ENCODE measurements around the gene ARHGEF28.

The ARHGEF28 gene

DNA sequence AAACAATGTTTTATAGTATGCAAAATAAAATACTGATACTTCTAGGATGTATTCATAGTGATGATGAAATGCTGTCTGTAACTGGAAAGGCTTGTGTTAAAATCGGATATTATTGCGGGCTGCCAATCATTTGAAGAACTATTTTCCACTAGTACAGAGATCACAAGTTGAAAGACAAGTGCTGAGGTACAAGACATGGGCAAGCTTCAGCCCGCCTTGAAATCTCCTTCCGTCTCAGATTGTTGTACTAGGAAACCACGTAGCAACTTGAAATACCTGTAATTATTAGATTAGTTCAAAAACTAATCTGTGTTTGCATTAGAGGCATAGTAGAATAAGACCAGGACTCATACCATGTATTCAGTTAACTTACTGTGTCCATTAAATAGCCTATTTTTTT is 218.2 kb downstream of the ARHGEF28 start:
- H3K27me3 ChIP-seq (ENCODE audit: insufficient read depth, low read length), result peaks cover 4% of the 10 kb centered on the region
- H2AFZ ChIP-seq (ENCODE audit: low read depth, low read length), result no peak overlapping the region

DNA sequence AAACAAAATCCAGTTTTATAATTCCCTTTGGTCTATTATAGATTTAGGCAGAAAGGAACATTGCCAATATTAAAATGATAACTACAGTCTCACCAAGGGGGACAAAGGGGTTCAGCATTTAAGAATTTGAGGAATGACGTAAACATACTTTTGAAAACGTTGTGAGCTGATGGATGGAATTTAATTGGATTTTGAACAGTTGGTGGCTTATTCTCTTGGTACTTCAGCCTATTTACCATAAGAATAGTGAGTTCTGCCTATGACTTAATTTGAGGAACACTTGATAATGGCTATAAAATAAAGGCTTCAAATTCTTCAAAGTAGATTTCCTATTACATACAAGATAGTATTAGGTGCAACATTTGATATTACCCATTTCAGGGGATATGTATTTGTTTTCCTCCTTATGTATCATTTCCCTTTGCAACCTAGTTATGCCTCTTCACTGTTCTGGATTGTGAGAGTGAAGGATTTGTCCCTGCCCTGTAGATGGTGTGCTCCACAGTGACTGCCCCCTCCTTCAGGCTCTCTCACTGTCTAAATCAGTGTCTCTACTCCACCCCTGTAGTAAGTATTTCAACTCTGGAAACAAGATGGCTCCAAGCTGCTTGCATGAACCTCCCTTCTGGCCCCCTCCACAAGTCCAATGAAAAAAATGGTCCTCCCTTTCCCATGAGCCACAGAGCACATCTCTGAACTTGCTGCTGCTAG is 225.6 kb downstream of the ARHGEF28 start:
- Histone ChIP-seq H3K4me1 (ENCODE audit: insufficient read depth, low read length) (peaks cover 7% of the 10 kb centered on the region), H3K4me3 (ENCODE audit: low read length) (no peak overlapping the region), H3K36me3 (ENCODE audit: insufficient read depth, low read length) (no peaks in the 10 kb centered on the region), H3K27me3 (ENCODE audit: insufficient read depth, low read length) (no peaks in the 10 kb centered on the region), H3K9me3 (ENCODE audit: low read length) (no peaks in the 10 kb centered on the region), H2AFZ (ENCODE audit: low read depth, low read length) (no peak overlapping the region)

More for the DNA sequence above, 218.2 kb downstream of the ARHGEF28 start:
- H3K4me1 ChIP-seq (ENCODE audit: insufficient read depth, low read length), result no peaks in the 10 kb centered on the region
- H3K4me3 ChIP-seq (ENCODE audit: low read length), result no peak overlapping the region
- H3K36me3 ChIP-seq (ENCODE audit: insufficient read depth, low read length), result no peaks in the 10 kb centered on the region
- H3K9me3 ChIP-seq (ENCODE audit: low read length), result no peaks in the 10 kb centered on the region

DNA sequence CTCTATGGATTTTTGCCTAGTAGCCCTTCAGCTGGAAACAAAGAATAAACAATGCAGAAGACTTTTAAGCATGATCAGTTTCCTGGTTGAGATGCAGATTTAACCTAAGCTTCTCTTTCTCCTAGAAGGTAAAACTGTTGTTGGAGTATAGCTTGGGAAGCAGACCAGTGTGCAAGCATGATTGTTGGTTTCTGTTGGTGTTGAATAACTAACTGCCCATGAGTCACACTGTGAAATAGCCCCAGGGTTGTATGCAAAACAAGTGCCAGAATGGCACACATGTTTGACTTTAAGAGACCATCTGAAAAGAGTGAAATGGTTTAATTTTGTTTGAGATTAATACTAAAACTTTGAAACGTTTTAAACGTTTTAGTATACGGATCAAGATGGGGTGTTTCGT is 227.1 kb downstream of the ARHGEF28 start:
- Histone ChIP-seq H3K9me3 (ENCODE audit: low read length) (no peaks in the 10 kb centered on the region), H3K27me3 (ENCODE audit: insufficient read depth, low read length) (peaks cover 2% of the 10 kb centered on the region), H3K4me3 (ENCODE audit: low read length) (no peak overlapping the region), H3K4me1 (ENCODE audit: insufficient read depth, low read length) (peaks cover 7% of the 10 kb centered on the region), H3K36me3 (ENCODE audit: insufficient read depth, low read length) (no peaks in the 10 kb centered on the region), H2AFZ (ENCODE audit: low read depth, low read length) (no peak overlapping the region)

DNA sequence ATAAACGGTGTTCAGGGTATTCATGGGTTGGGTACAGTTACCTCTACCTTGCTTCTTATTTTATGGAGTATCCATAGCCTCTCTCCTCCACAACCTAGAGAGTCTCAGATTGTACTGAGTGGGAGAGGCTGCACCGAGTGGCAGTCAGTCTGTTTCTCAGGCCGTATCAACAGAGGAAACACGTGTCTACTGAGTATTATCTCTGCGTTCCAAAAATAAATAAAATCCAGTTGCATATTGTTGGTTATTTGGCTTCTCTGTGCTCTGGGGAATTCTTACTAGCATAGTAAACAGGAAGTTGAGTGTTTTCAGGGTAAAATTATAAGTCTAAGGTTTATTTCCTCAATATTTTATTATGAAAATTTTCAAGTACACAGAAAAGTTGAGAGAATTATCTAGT is 231.0 kb downstream of the ARHGEF28 start:
- no peaks in the 10 kb centered on the region for H3K36me3 ChIP-seq (ENCODE audit: insufficient read depth, low read length)
- H3K27me3 ChIP-seq (ENCODE audit: insufficient read depth, low read length), result peaks cover 4% of the 10 kb centered on the region
- H2AFZ ChIP-seq (ENCODE audit: low read depth, low read length), result no peak overlapping the region
- no peaks in the 10 kb centered on the region for H3K9me3 ChIP-seq (ENCODE audit: low read length)
- H3K4me1 ChIP-seq (ENCODE audit: insufficient read depth, low read length), result peaks cover under 1% of the 10 kb centered on the region
- H3K4me3 ChIP-seq (ENCODE audit: low read length), result no peak overlapping the region

DNA sequence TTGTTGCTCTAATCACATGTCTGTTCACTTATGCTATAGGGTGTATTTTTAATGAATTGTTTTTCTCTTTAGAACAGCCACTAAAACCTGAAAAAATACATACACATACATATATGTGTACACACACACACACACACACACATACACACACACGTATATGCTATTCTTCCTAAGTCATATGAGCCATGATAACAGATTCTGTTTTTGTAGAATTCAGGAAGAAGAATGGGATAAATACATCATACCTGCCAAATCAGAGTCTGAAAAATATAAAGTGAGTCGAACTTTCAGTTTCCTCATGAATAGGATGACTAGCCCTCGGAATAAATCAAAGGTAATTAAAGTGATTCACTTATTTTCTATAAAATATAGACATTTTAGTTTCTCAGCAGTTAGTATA is 231.4 kb downstream of the ARHGEF28 start:
- Histone ChIP-seq H3K36me3 (ENCODE audit: insufficient read depth, low read length) (no peaks in the 10 kb centered on the region), H3K9me3 (ENCODE audit: low read length) (no peaks in the 10 kb centered on the region), H2AFZ (ENCODE audit: low read depth, low read length) (no peak overlapping the region), H3K27me3 (ENCODE audit: insufficient read depth, low read length) (peaks cover 4% of the 10 kb centered on the region), H3K4me1 (ENCODE audit: insufficient read depth, low read length) (no peaks in the 10 kb centered on the region), H3K4me3 (ENCODE audit: low read length) (no peak overlapping the region)

DNA sequence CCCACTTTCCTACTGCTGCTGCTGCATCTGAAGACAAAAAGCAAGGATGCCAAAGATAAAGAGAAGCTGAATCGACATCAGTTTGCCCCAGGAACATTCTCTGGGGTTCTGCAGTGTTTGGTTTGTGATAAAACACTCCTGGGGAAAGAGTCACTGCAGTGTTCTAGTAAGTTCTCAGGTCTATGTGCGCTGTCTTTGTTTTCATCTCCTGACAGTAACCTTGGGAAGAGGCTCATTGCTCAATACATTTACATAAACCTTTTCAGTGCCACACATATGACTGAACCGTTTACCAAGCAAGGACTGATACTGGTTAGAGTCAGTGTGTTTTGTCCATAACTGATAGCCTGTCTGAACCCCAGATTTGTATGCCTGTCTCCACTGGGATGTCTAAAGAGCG is 232.1 kb downstream of the ARHGEF28 start:
- no peaks in the 10 kb centered on the region for H3K4me1 ChIP-seq (ENCODE audit: insufficient read depth, low read length)
- H3K4me3 ChIP-seq (ENCODE audit: low read length), result no peak overlapping the region
- H3K27me3 ChIP-seq (ENCODE audit: insufficient read depth, low read length), result peaks cover 4% of the 10 kb centered on the region
- H3K9me3 ChIP-seq (ENCODE audit: low read length), result no peaks in the 10 kb centered on the region
- H2AFZ ChIP-seq (ENCODE audit: low read depth, low read length), result no peak overlapping the region
- H3K36me3 ChIP-seq (ENCODE audit: insufficient read depth, low read length), result no peaks in the 10 kb centered on the region

DNA sequence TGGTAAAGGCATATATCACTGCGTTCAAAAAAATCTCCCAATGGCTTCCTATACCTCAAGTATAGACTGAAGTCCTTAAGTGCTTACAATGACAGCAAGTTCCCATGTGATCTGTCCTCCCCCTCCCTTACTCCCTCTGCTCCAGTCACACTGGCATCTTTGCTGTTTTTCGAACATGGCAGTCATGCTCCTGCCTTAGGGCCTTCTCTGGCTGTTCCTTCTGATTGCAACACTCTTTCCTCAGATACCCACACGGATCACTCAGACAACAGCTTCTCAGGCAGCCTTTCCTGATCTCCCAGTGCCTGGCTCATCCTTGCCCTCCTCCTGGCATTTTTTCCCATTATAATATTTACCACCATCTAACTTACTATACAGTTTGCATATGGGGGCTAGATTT is 232.8 kb downstream of the ARHGEF28 start:
- H3K36me3 ChIP-seq (ENCODE audit: insufficient read depth, low read length), result no peaks in the 10 kb centered on the region
- no peaks in the 10 kb centered on the region for H3K9me3 ChIP-seq (ENCODE audit: low read length)
- peaks cover 6% of the 10 kb centered on the region for H3K27me3 ChIP-seq (ENCODE audit: insufficient read depth, low read length)
- H3K4me3 ChIP-seq (ENCODE audit: low read length), result no peak overlapping the region
- H2AFZ ChIP-seq (ENCODE audit: low read depth, low read length), result no peak overlapping the region
- no peaks in the 10 kb centered on the region for H3K4me1 ChIP-seq (ENCODE audit: insufficient read depth, low read length)

DNA sequence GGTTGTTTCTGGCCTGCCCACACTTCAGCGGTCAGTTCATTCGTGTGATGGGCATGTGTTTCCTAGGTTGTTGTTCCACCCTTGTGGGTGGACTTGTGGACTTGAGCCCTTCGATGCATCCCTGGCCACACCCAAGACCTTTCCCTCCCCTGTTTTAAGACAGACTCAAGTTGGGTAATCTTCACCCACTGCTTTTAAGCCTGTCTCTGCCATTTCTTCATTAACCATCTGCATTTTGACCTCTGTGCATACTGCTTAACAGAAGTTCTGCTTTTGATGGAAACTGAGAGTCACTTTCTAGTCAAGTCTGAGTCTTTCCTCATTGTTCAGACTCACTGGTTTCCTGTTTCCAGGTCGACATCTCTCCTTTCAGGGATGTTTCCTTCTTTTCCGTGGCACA is 233.7 kb downstream of the ARHGEF28 start:
- H2AFZ ChIP-seq (ENCODE audit: low read depth, low read length), result no peak overlapping the region
- H3K9me3 ChIP-seq (ENCODE audit: low read length), result no peaks in the 10 kb centered on the region
- no peaks in the 10 kb centered on the region for H3K36me3 ChIP-seq (ENCODE audit: insufficient read depth, low read length)
- no peak overlapping the region for H3K4me3 ChIP-seq (ENCODE audit: low read length)
- H3K4me1 ChIP-seq (ENCODE audit: insufficient read depth, low read length), result no peaks in the 10 kb centered on the region
- H3K27me3 ChIP-seq (ENCODE audit: insufficient read depth, low read length), result peaks cover 8% of the 10 kb centered on the region

DNA sequence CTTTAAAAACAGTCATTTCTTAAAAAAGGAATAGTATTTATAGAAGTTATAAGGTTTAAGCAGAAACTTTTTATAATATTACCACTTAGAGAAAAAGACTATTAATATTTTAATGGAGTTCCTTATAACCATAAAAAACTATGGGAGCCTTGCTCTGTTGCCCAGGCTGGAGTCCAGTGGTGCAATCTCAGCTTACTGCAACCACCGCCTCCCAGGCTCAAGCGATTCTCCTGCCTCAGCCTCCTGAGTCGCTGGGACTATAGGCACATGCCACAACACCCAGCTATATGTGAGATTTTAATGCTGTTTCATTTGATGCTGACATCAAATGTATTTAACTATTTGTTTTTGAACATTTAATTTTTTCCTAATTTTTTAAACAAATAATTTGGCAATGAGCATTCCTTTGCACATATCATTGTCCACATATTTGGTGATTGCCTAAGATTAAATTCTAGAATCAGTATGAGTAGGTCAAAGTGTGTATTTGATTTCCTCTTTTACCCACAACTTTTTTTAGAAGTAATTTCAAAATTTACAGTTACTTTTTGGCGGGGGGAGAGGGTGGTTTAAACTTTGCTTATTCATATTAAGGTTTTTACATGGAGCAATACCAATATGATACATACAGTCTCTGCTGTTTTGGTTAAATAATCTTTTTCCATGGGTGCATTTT is 235.5 kb downstream of the ARHGEF28 start:
- no peaks in the 10 kb centered on the region for H3K9me3 ChIP-seq (ENCODE audit: low read length)
- H3K4me3 ChIP-seq (ENCODE audit: low read length), result no peak overlapping the region
- no peak overlapping the region for H2AFZ ChIP-seq (ENCODE audit: low read depth, low read length)
- no peaks in the 10 kb centered on the region for H3K4me1 ChIP-seq (ENCODE audit: insufficient read depth, low read length)
- H3K27me3 ChIP-seq (ENCODE audit: insufficient read depth, low read length), result peaks cover 8% of the 10 kb centered on the region
- no peaks in the 10 kb centered on the region for H3K36me3 ChIP-seq (ENCODE audit: insufficient read depth, low read length)

DNA sequence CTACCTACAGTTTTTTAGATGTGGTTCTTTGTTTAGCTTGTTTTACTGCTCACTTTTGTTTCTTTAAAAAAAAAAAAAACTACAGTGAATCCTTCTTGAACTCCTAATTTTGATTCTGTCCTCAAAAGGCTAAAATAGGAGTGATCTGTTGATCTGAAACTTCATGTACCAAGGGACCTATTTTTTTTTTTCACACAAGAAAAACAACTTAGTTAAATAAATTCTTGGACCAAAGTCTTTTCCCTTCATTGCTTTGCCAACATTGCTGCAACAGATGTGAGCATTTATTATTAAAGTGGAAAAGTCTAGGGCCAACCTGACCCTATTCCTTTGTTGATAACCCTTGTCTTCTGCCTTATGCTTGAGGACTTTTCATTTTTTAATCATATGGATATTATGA is 236.8 kb downstream of the ARHGEF28 start:
- Histone ChIP-seq H3K4me1 (ENCODE audit: insufficient read depth, low read length) (no peaks in the 10 kb centered on the region), H3K4me3 (ENCODE audit: low read length) (no peak overlapping the region), H2AFZ (ENCODE audit: low read depth, low read length) (no peak overlapping the region), H3K9me3 (ENCODE audit: low read length) (no peaks in the 10 kb centered on the region), H3K36me3 (ENCODE audit: insufficient read depth, low read length) (no peaks in the 10 kb centered on the region), H3K27me3 (ENCODE audit: insufficient read depth, low read length) (peaks cover 8% of the 10 kb centered on the region)

DNA sequence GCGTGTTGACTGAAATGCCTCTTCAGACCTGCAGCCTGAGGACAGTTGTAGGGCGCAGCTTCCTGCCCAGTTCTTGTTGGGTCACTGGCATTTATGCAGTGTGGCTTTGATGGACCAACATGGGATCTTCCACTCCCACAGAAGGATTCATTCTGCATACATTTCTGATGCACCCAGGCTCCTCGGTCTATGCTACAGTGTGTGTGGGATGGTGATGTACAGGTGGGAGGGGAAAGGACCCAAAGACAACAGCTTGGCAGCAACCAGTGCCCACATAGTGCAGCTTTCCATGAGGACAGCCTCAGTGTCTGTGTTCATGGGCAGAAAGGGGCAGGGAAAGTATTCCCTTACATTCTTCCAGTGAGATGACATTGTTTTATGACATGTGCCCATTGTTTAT is 237.9 kb downstream of the ARHGEF28 start:
- Histone ChIP-seq H3K9me3 (ENCODE audit: low read length) (no peaks in the 10 kb centered on the region), H3K4me3 (ENCODE audit: low read length) (no peak overlapping the region), H3K36me3 (ENCODE audit: insufficient read depth, low read length) (no peaks in the 10 kb centered on the region), H2AFZ (ENCODE audit: low read depth, low read length) (no peak overlapping the region), H3K4me1 (ENCODE audit: insufficient read depth, low read length) (no peaks in the 10 kb centered on the region), H3K27me3 (ENCODE audit: insufficient read depth, low read length) (peaks cover 4% of the 10 kb centered on the region)

DNA sequence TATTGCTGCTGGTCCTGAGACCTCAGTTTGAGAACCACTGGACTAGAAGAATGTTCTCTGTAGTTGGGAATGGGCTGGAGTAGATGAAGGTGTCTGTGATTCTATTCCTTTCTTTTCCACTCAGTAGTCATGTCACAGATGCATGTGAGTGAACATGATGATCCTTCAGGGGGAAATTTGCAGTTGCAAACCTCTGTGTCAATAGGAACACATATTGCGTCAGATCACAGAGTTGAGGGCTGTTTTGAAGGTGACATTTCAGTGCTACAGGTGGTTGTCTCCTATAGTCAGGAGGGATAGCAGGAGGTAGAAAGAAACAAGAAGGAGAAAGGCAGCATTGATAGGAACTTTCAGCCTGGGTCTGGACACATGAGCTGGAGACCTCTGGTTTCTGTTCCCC is 239.3 kb downstream of the ARHGEF28 start:
- Histone ChIP-seq H2AFZ (ENCODE audit: low read depth, low read length) (no peak overlapping the region), H3K4me1 (ENCODE audit: insufficient read depth, low read length) (no peaks in the 10 kb centered on the region), H3K36me3 (ENCODE audit: insufficient read depth, low read length) (no peaks in the 10 kb centered on the region), H3K9me3 (ENCODE audit: low read length) (no peaks in the 10 kb centered on the region), H3K27me3 (ENCODE audit: insufficient read depth, low read length) (peaks cover 4% of the 10 kb centered on the region), H3K4me3 (ENCODE audit: low read length) (no peak overlapping the region)

DNA sequence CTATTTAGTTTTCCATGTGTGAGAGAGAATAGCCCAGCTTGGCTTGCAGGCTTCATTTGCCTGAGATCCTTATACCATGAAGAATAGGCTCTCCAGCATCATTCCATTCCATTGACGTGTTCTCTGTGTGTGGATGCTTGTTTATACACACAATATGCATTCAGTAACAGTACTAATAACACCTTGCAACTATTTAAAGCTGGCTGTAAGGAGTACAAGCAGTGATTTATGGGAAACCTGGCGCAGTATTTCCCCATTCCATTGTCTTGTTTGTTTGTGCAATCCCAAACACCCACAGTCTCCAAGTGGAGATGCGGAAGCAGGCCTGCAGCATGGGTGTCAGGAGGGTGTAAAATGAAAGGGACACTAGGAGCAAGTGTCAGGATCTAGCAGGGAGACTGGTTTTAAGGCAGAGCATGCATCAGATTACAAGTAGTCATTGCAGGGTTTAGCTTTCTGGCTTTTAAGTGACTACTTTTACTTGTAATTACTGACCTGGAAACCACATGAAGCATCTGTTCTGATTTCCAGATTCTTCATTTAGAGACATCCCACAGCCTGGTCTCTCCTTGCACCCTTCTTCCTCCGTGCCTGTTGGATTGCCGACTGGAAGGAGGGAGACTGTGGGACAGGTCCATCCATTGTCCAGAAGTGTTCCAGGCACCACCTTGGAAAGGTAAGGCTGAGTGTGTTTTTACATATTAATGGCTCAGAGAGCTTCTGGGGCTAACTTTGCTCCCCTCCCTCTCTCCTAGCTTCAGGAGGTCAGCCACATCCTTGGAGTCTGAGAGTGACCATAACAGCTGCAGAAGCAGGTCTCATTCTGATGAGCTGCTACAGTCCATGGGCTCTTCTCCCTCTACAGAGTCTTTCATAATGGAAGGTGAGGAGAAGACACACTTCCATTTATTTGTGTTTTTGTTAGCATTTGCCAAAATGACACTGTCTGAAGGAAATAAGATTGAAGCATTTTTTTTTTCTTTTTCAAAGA is 241.6 kb downstream of the ARHGEF28 start:
- H3K36me3 ChIP-seq (ENCODE audit: insufficient read depth, low read length), result no peaks in the 10 kb centered on the region
- H3K4me3 ChIP-seq (ENCODE audit: low read length), result no peak overlapping the region
- peaks cover 4% of the 10 kb centered on the region for H3K27me3 ChIP-seq (ENCODE audit: insufficient read depth, low read length)
- no peaks in the 10 kb centered on the region for H3K4me1 ChIP-seq (ENCODE audit: insufficient read depth, low read length)
- H2AFZ ChIP-seq (ENCODE audit: low read depth, low read length), result no peak overlapping the region
- H3K9me3 ChIP-seq (ENCODE audit: low read length), result no peaks in the 10 kb centered on the region

Data from neuron (in vitro differentiated cells).